Measurements from ENCODE around the gene INPP4B.

INPP4B gene

GRCh38 chr4:142846108-142846728, at the start of gene INPP4B:
INPP4B (minus strand) TSS chr4:142846301.
- TF ChIP-seq CTCF (conservative IDR thresholded peaks at IDR 0.05; ENCODE audit: low read length), result no peak
- peak within 1 kb of the TSS; percentile 78 for H3K4me3 ChIP-seq (ENCODE audit: low read length)
- peak; percentile 58 for DNase-seq (ENCODE audit: low read depth)

- DNase-seq (ENCODE audit: low read depth), result no peak
- no peak for TF ChIP-seq CTCF (conservative IDR thresholded peaks at IDR 0.05; ENCODE audit: low read length)
- no peak overlapping the region for H3K4me3 ChIP-seq (ENCODE audit: low read length)
Measured at GRCh38 chr4:142893012-142893411, 46.9 kb upstream of the INPP4B start.

GRCh38 chr4:142886566-142886965, 40.5 kb upstream of the INPP4B start:
- TF ChIP-seq CTCF (conservative IDR thresholded peaks at IDR 0.05; ENCODE audit: low read length), result no peak
- no peak for DNase-seq (ENCODE audit: low read depth)
- H3K4me3 ChIP-seq (ENCODE audit: low read length), result no peak overlapping the region

GRCh38 chr4:142883040-142883832, 37.1 kb upstream of the INPP4B start:
- DNase-seq (ENCODE audit: low read depth), result no peak
- no peak overlapping the region for H3K4me3 ChIP-seq (ENCODE audit: low read length)
- peak; percentile 30 for TF ChIP-seq CTCF (conservative IDR thresholded peaks at IDR 0.05; ENCODE audit: low read length)

GRCh38 chr4:142882159-142882558, 36.1 kb upstream of the INPP4B start:
- DNase-seq (ENCODE audit: low read depth), result no peak
- no peak for TF ChIP-seq CTCF (conservative IDR thresholded peaks at IDR 0.05; ENCODE audit: low read length)
- no peak overlapping the region for H3K4me3 ChIP-seq (ENCODE audit: low read length)

GRCh38 chr4:142881331-142881730, 35.2 kb upstream of the INPP4B start:
- no peak for DNase-seq (ENCODE audit: low read depth)
- no peak overlapping the region for H3K4me3 ChIP-seq (ENCODE audit: low read length)
- no peak for TF ChIP-seq CTCF (conservative IDR thresholded peaks at IDR 0.05; ENCODE audit: low read length)

GRCh38 chr4:142875117-142875516, 29.0 kb upstream of the INPP4B start:
- H3K4me3 ChIP-seq (ENCODE audit: low read length), result no peak overlapping the region
- TF ChIP-seq CTCF (conservative IDR thresholded peaks at IDR 0.05; ENCODE audit: low read length), result no peak
- DNase-seq (ENCODE audit: low read depth), result no peak
